ENCODE measurements around the gene CXCR6.

- TF ChIP-seq, protein P1, sequence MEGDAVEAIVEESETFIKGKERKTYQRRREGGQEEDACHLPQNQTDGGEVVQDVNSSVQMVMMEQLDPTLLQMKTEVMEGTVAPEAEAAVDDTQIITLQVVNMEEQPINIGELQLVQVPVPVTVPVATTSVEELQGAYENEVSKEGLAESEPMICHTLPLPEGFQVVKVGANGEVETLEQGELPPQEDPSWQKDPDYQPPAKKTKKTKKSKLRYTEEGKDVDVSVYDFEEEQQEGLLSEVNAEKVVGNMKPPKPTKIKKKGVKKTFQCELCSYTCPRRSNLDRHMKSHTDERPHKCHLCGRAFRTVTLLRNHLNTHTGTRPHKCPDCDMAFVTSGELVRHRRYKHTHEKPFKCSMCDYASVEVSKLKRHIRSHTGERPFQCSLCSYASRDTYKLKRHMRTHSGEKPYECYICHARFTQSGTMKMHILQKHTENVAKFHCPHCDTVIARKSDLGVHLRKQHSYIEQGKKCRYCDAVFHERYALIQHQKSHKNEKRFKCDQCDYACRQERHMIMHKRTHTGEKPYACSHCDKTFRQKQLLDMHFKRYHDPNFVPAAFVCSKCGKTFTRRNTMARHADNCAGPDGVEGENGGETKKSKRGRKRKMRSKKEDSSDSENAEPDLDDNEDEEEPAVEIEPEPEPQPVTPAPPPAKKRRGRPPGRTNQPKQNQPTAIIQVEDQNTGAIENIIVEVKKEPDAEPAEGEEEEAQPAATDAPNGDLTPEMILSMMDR (IDR thresholded peaks at IDR 0.05; ENCODE audit: insufficient read depth, low read depth, low read length), result no peak
- no peak for TF ChIP-seq EZH2 (IDR thresholded peaks at IDR 0.05; ENCODE audit: insufficient read depth, low read length)
Observed at GRCh38 chr3:45965253-45965652, 22.0 kb downstream of the CXCR6 start.
